Kidney capillary endothelial cell (primary cell): ENCODE results near the gene OR13H1.
"Not testable (repeated sequence)": the region's sequence is repeated elsewhere in the genome, so short reads cannot be mapped to it uniquely, and the experiment has no call there.

Experiments used
- DNase-seq: peaks from one replicate; pipeline ENCODE4 v3.0.0-alpha.2; 2018; ENCODE audit warnings: low spot score

OR13H1 gene, protein sequence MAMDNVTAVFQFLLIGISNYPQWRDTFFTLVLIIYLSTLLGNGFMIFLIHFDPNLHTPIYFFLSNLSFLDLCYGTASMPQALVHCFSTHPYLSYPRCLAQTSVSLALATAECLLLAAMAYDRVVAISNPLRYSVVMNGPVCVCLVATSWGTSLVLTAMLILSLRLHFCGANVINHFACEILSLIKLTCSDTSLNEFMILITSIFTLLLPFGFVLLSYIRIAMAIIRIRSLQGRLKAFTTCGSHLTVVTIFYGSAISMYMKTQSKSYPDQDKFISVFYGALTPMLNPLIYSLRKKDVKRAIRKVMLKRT

DNA sequence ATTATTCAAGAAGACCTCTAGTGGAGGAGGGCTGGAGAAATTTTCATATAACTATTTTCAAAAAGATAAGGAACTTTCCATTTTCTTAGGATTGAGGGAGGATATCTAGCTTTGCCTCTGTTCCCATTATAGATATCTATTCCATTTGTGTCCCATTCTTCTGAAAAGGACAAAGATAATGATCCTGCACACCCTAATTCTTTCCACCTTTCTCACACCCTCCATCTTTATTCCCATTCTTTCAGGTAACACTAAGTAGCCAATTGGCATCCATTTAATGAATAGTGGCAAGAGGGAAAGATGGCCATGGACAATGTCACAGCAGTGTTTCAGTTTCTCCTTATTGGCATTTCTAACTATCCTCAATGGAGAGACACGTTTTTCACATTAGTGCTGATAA is at the start of gene OR13H1:
Gene OR13H1 (plus strand): TSS at position 301 of the 400 bp plus-strand sequence. CDS start 0 bp downstream, at position 301.
- DNase-seq: no peak

- not testable (repeated sequence) for DNase-seq
Observed at GRCh38 chrX:131501556-131501955, 42.3 kb upstream of the OR13H1 start.

GRCh38 chrX:131513159-131513914 is 30.5 kb upstream of the OR13H1 start:
- no peak for DNase-seq

GRCh38 chrX:131521824-131522223 is 22.1 kb upstream of the OR13H1 start:
- no peak for DNase-seq

GRCh38 chrX:131544218-131544617 is 344 bp downstream of the OR13H1 start:
- no peak for DNase-seq

DNA sequence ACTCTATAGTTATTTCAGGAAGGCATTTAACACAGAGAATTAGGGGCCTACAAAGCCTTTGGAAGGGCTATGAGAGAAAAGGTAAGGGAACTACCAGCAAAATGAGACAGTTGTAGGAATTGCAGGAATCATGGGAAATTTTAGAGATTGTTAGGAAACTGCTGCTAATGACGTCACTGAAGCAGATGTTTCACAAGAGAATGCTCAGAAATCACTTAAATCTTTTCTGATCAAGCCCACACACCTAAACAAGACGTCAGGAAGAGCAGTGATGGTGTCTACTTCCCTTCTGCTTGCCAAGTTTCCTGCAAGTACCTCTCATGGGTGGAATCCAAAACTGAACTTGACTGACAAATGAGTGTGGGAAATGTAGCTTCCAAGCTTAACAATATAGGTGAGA is 5.1 kb downstream of the OR13H1 start:
- DNase-seq: no peak

DNA sequence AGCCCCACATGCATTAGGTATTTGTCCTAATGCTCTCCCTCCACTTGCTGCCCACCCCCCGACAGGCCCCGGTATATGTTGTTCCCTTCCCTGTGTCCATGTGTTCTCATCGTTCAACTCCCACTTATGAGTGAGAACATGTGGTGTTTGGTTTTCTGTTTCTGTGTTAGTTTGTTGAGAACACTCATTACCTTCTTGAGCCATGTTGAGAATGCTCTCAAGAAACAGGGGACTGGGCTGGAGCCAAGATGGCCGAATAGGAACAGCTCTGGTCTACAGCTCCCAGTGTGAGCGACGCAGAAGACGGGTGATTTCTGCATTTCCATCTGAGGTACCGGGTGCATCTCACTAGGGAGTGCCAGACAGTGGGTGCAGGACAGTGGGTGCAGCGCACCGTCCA is 8.6 kb downstream of the OR13H1 start:
- DNase-seq: not testable (repeated sequence)

DNA sequence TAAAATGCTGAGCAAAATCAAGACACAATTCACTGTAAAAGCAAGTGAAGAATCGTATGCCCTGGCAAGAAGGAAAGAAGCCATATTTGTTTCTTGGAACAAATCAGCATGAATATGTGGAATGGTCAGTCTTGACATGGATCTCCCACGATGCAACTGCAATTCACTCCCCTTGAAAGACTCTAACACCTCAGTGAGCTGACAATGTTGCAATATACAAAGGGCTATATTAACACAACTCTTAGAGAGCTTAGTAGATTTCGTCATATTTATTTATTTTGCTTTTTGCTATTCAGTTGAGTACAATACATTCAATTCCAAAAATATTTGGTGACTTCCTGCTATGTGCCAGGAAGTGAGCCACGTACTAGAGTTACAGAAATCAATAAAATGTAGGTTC is 14.7 kb downstream of the OR13H1 start:
- no peak for DNase-seq

- DNase-seq: no peak
Observed at GRCh38 chrX:131564553-131565229, 20.8 kb downstream of the OR13H1 start.

- no peak for DNase-seq
Observed at GRCh38 chrX:131565909-131566308, 22.0 kb downstream of the OR13H1 start.

DNA sequence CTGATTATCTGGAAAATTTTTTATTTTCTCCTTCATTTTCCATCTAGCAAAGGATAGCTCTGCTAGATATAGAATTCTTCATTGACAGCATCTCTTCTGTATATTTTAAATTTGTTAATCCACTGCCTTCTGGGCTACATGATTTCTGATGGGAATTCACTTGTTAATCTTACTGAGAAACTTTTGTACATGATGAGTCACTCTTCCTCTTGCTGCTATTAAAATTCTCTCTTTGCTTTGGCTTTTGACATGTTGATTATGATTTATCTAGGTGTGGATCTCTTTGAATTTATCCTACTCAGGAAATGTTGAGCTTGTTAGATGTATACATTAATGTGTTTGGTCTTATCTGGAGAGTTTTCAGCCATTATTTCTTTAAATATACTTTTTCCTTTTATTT is 27.5 kb downstream of the OR13H1 start:
- no peak for DNase-seq

DNA sequence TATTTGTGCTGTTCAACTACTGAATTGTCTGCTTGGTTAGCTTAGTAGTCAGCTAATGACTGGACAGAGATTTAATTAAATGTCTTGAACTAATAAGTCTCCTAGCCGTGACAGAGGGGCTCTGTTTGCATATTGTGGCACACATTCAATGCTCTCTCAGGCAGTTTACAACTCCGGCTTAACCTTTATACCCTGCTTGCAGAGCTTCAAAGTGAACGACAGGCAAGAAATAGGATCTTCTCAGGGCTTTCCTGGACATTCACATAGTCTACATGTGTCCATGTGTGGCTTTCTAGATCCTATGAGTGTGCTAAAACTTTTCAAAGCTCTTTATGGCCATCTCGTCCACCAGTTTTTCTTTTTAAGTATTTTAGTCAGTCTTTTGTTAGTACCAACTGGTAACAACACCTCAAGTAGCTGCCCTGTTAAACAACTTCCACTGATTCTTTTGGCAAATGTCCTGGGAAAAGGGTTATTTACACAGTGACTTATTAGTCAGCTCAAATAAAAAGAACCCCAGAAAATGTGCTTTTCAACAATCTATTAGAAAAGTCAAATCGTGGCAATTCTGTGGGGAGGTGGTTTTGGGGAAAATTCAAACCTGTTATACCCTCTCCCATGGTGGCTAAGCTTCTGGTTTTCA is 28.6 kb downstream of the OR13H1 start:
- no peak for DNase-seq

DNA sequence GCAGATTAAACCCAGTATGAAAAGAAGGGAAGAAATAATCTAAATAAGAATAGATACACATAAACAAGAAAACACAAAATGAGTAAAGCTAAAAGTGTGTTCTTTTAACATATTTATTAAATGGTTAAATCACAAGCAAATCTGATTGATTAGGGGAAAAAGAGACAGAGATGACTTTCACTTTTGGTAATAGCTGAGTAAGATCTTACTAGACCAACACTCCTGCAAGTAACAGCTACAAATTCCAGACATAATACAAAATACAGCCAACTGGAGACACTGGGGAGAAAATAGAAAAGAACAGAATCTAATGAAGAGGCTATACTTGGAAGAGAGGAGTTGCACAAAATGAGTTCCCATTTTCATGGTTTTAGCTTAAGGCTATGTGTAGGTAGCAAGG is 33.5 kb downstream of the OR13H1 start:
- DNase-seq: no peak

DNA sequence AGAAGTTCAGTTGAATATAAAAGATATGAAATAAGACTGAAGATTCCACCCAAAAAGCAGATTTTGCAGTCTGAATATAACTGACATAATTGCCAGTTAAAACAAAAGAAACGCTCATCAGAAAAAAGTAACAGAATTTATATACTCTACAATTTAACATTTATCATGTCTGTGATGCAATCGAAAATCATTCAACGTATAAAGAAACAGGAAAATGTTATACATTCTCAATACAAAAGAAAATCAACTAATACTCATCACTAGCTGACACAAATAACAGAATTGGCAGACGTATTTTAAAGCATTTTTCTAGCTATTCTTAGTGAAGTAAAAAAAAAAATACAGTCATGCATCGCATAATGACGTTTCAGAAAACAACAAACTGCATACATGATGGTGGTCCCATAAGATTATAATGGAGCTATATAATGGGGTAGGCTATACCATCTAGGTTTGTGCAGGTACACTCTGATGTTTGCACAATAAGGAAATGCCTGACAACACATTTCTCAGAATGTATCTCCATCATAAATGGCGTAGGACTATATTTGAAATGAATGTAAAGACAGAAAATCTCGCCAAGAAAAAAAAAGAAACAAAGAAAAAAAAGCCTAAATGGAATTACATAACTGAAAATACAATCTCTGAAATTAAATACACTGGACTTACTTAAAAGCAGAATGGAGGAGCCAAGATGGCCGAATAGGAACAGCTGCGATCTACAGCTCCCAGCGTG is 34.3 kb downstream of the OR13H1 start:
- no peak for DNase-seq

DNA sequence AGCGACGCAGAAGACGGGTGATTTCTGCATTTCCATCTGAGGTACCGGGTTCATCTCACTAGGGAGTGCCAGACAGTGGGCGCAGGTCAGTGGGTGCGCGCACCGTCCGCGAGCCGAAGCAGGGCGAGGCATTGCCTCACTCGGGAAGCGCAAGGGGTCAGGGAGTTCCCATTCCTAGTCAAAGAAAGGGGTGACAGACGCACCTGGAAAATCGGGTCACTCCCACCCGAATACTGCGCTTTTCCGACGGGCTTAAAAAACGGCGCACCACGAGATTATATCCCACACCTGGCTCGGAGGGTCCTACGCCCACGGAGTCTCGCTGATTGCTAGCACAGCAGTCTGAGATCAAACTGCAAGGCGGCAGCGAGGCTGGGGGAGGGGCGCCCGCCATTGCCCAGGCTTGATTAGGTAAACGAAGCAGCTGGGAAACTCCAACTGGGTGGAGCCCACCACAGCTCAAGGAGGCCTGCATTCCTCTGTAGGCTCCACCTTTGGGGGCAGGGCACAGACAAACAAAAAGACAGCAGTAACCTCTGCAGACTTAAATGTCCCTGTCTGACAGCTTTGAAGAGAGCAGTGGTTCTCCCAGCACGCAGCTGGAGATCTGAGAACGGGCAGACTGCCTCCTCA is 35.0 kb downstream of the OR13H1 start:
- not testable (repeated sequence) for DNase-seq

DNA sequence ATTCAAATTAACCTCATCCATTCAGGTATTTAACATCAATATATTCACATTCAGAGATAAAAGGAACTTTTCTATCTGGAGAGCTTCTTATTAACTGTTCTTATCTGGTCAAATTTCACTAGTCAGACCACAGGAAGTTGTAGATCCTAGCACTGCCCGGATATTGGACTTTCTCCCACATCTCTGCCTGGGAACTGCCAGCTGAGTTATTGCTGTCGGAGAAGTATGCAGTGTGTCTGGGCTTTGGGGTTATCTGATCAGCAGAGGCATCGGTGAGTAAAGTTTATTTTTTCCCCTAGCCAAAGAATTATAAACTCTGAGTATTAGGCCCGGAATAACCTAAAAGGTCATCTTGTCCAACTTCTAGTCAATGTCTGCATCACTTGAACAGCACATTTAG is 45.1 kb downstream of the OR13H1 start:
- no peak for DNase-seq
